Kidney capillary endothelial cell (primary cell): Measurements from ENCODE around the gene ZNF367.
A peak's percentile ranks its signal among the peaks of the same experiment; 100 is the strongest.
"Not testable (repeated sequence)": the region's sequence is repeated elsewhere in the genome, so short reads cannot be mapped to it uniquely, and the experiment has no call there.

ENCODE experiments used
- DNase-seq: peaks from one replicate; pipeline ENCODE4 v3.0.0-alpha.2; 2018; ENCODE audit warnings: low spot score

Gene ZNF367

DNA sequence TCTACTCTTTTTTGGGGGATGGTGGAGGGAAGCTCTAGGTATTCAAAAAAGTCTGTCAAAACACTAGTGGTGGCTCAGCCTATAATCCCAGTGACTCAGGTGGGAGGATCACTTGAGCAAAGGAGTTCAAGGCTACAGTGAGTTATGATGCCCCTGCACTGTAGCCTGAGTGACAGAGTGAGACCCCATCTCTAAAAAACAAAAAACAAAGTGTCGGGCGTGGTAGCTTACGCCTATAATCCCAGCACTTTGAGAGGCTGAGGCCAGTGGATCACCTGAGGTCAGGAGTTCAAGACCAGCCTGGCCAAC, 18.9 kb downstream of the ZNF367 start:
- DNase-seq = no peak

GRCh38 chr9:96398582-96399324, 19.4 kb downstream of the ZNF367 start:
- DNase-seq = no peak

DNA sequence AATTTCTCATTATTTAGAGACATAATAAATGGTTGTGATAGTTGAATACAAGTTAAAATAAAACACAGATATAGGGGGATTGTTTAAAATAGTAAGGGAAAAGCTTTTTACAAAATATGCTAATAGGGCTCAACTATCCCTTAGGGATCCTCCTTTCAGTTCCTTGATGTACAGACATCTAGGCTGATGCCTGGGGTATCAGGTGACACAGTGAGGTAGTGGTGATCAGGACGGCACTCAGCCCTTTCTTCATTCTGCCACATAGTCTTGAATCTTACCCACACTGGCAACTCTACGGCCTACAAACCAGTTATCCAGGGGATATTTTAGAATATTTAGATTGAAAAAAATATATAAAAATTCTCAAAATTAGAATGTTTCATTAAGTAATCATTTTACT, 22.2 kb downstream of the ZNF367 start:
- DNase-seq = no peak

DNA sequence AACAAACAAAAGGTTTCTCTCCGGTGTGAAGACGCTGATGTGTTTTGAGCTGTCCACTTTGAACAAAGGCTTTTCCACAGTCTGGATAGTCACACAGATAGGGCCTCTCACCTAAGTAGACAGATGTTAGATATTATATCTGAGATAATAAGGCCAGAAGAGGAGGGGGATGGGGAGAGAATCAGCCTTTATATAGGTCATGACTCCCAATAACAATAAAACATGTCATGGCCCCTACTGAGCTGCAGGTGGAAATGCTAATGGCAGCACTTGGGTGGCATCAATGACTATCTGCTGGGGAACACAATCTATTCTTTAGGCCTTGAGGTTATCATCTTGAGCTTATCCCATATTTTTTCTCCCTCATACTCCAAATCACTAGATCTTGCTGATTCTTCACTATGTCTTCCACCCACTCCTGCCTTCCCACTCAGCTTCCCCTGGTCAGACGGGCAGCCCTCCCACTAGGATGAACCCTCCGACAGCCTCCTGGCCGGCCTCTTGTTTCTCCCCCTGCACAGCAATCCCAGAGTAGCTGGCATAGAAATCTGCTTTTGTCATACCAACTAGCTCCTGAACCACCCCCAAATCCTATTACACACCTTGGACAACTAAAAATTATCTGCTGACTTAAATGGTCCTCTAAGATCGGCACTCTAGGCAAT, 23.2 kb downstream of the ZNF367 start:
- no peak for DNase-seq

- DNase-seq = no peak
These were observed 25.9 kb downstream of the ZNF367 start for GRCh38 chr9:96392263-96392662.

DNA sequence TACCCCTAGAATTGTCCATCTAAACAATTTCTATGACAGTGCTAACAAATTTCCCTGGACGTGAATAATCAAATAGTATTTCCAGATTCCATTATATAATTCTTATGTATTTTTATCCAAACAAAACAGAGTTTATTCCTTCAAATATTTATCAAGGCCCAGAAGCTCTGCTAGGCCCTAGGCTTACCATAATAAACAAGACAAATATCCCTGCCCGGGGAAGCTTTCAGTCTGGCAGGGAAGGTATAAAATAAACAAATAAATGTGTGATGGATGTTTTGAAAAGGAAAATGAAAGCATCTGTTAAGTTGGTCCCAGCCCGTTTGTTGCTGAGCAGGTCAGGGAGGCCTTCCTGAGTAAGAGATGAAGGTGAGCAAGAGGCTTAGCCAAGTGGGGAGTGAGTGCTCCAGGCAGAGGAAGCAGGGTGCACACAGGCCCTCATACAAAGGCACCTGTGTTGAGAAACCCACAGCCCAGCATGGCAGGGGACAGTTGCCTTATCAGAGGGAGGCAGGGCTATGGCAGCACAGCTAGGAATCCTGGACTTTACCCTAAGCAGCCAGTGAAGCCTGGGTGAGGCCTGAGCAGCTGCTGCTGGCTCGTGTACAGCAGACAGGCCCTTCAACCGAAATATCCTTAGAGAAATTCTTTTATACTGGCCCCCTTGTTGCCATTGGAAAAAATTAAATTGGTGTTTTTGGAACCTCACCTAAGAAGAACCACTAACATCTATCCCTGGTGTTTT, 27.0 kb downstream of the ZNF367 start:
- no peak for DNase-seq

- no peak for DNase-seq
These were observed 30.0 kb downstream of the ZNF367 start for GRCh38 chr9:96388144-96388543.

DNA sequence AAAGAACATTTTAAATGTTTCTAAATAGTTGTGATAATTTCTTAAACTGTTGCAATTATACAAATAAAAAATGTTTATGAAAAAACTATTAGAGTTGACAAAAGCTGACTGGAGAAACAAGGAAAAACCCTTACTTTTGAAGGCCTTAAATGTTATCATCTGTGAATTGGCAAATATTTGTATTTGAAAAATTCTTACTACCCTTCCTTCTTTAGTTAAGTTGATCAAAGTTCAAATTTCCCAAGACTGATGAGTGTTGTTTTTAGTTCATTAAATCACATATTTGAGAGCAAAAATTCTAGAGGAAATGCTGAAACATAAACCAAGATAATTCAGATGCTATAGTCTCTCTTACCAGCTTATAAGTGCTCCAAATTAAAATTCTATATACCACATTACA, 32.0 kb downstream of the ZNF367 start:
- no peak for DNase-seq

- peak; percentile 39 for DNase-seq
These were observed 34.8 kb downstream of the ZNF367 start, which contains the start of gene SLC35D2 for GRCh38 chr9:96383165-96383942. SLC35D2 (minus strand) TSS chr9:96383711; CDS start chr9:96383634, 77 bp downstream.

DNA sequence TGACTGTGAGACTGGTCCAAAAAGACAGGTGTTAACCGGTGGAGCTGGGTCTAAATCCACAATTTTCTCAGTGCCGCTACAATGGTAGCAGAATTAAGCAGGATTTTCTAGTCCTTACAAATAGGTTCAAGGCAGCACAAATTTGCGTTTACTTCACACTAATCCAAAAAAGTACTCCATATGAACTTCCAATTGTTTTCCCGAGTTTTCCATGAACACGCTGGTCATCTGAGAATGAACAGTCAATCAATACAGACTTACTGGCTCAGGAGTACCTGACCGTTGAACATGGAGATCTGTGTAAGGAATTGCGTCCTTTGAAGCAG, 35.4 kb downstream of the ZNF367 start:
- DNase-seq = no peak

DNA sequence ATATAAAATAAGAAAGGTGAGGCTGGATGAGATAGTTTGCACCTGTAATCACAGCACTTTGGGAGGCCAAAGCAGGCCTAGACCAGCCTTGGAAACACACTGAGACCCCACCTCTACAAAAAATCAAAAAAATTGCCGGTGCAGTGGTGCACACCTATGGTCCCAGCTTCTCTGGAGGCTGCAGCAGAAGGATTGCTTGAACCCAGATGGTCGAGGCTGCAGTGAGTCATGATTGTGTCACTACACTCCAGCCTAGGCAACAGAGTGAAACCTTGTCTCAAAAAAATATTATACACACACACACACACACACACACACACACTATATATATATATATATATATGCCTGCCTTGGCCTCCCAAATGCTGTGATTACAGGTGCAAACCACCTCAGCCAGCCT, 36.0 kb downstream of the ZNF367 start:
- DNase-seq = no peak

DNA sequence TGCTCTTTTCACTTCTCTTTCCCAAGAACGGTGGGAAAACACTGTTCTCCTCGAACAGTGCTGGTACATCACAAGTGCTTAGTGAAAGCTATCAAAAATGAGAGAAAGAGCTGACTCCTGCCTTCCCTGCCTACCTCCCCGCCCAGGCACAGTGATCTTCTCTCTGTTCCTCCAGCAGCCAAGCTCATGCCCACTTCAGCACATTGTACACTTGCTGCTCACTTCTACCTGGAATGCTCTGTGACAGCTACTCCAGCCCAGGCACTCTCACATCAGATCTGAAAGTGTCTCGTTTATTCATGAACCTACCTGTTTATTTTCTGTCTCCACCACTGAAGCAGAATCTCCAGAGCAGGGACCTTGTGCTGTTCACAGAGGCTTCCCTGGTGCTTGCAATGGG, 36.5 kb downstream of the ZNF367 start:
- DNase-seq = no peak

DNA sequence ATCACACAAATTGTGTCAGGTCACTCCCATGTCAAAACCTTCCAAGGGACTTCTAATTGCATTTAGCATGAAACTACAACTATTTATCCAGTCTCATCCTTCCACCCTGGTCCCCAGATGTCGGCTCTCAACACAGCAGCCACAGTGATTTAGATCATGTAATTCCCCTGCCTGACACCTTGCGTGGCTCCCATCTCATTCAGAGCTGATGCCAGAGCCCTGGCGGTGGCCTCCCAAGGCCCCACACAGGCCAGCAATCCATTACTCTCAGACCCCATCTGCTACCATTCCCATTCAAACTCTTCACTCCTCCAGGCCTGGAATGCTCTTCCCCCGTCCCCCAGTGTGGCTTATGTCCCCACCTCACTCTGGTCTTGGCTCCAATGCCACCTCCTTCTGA, 37.0 kb downstream of the ZNF367 start:
- no peak for DNase-seq

GRCh38 chr9:96379461-96379860, 38.7 kb downstream of the ZNF367 start:
- DNase-seq = no peak

- DNase-seq = no peak
These were observed 40.0 kb downstream of the ZNF367 start for GRCh38 chr9:96378187-96378586.

DNA sequence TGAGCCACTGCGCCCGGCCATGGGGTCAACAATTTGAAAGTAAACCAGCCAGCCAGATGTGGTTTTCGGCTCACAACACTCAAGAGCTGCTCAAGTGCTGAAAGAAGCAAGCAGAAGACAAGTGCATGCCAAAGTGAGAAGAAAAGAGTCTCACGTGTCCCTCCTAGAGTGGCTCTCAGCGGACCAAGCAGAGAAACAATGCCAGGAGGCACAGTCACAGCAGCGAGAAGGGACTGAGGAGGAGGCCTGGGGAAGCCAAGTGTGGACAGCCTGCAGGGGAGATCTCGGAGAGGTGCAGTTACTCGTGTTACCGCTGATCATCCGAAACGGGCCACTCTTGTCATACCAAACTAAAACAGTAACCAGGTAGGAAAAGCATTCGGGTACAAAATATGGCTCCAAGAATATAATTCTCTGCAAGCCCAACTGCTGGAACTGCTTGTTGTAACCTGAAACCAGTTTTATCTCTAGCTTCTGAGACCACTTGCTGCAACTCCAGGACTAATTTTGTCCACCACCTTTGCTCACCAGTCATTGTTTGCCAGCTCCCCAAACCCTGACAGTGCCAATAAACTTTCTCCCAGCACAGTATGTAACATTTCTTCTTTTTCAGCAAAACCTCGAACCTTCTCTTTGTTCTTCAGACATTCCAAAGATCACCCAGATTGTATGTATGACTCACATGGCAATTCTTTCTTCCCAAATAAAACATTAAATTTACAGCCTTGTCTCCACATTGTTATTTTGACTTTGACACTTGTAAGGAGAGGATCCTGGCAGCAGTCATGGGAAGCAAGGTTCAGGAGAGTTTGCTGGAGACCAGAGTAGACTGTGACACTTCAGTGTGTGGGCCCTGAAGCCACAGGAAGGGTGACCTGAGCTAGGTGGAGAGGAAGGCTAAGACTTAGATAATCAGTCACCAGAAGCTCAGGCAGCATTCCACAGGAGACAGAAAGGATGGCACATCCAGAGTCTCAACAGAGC, 41.0 kb downstream of the ZNF367 start:
- no peak for DNase-seq

DNA sequence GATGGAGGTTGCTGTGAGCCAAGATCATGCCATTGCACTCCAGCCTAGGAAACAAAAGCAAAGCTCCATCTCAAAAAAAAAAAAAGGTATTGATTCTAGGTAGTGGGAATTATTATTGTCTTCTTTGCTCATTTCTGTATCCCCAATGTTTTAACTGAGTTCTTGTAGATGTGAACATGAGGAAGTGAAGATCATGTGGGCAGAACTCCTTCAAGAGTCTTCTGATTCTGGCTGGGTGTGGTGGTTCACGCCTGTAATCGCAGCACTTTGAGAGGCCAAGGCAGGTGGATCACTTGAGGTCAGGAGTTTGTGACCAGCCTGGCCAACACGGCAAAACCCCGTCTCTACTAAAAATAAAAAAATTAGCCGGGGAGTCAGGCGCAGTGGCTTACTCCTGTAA, 42.7 kb downstream of the ZNF367 start:
- DNase-seq = not testable (repeated sequence)

- DNase-seq = no peak
These were observed 50.2 kb downstream of the ZNF367 start for GRCh38 chr9:96367943-96368342.

DNA sequence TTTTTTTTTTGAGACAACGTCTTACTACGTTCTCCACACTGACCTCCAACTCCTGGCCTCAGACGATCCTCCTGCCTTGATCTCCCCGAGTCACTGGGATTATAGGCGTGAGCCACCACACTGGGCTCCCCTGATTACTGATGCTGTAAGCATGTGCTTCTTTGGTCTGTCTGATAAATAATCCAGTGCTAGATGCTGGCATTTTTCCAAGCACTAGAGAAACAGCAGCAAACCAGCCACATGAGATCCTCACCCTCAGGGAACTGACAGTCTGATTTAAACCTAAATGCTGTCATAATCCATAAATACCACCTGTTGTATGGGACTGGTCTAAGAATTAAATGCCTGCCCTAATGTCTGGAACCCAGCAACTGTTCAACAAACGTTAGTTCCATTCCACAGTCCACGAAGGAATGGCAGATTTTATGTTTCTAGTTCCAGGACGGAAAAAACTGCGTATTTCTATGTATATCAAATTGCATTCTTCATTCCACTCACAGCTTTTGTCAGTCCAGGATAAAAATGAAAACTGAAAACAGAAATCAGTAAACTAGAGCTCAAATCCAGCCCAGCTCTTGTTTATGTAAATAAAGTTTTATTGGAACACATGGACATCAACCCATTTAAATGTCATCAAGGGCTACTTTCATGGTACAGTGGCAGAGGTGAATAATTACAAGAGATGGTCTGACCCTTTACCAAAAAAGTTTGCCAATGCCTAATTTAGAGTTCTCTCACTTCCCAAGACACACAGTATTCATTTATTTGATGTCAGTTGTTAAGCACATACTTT, 54.8 kb downstream of the ZNF367 start:
- DNase-seq = no peak

DNA sequence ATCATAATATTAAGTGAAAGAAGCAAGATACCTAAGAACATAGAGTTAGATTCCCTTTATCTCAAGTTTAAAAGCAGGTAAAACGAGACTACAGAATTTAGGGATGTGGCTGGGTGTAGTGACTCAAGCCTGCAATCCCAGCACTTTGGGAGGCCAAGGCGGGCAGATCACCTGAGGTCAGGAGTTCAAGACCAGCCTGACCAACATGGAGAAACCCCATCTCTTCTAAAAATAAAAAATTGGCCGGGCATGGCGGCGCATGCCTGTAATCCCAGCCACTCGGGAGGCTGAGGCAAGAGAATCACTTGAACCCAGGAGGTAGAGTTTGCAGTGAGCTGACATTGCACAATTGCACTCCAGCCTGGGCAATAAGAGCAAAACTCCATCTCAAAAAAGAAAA, 56.1 kb downstream of the ZNF367 start:
- not testable (repeated sequence) for DNase-seq

DNA sequence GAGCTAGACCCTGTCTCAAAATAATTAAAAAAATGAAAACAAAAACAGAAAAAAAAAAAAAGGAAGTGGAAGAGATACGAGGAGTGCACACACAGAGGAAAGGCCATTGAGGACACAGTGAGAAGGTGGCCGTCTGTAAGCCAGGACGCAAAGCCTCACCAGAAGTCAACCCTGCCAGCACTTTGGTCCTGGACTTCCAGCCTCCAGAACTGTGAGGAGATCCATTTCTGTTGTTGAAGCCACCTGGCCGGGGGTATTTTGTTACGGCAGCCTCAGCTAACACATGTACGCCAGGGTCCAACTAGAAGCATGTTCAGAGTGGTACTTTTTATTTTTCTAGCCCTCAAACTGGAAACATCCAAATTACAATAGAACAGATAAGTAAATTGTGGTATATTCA, 56.5 kb downstream of the ZNF367 start:
- DNase-seq = no peak
